NAMALWA (cell line): ENCODE measurements around the gene PITPNC1.
"Not testable (repeated sequence)": the region's sequence is repeated elsewhere in the genome, so short reads cannot be mapped to it uniquely, and the experiment has no call there.

Experiments used
- DNase-seq: peaks from one replicate; pipeline ENCODE4 v3.0.0-alpha.2; 2015; ENCODE audit warnings: low spot score

PITPNC1 gene

GRCh38 chr17:67461876-67462275 is 84.8 kb downstream of the PITPNC1 start:
- no peak for DNase-seq

GRCh38 chr17:67466251-67466796 is 89.2 kb downstream of the PITPNC1 start:
- DNase-seq = peak; percentile 29

DNA sequence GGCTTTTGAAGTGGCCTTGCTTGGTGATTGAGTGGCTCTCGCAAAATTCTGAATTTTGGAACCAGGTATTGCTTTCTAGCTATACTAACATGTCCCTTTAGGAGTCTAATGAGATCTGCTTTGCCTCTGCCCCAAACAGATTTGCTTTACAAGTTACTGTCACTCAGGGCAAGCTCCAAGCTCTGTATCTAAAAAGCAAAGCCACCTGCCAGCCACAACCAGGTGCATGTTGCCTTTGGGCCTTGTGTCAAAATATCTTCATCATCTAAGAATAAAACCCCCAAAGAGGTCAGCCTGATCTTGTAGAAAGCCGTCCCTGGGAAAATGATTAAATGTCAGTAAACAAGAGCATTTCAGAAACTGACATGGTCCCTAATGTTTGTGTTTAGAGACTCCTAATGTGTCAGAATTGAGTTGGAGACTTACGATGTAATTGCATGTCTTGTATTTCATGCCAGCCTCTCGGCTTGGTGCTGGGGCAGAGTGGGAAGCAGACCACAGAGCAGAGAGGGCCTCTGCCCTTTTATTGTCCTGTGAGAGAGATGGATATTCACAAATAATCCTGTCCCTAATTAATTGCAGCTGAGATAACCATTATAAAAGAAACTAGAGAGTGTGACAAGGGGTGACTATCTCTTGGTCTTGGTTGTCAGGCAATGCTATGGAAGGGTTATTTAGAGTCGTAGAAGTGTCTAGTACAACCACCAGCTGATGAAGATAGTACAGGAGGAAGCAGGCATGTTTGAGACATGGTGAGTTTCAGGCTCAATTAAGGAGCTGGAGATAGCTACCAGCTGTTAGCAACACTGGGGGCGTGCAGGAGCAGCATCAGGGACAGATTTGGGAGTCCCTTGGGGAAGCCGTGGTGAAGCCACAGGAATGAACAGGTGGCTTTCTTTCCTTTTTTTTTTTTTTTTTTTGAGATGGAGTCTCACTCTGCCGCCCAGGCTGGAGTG is 90.7 kb downstream of the PITPNC1 start:
- DNase-seq = peak; percentile 57

DNA sequence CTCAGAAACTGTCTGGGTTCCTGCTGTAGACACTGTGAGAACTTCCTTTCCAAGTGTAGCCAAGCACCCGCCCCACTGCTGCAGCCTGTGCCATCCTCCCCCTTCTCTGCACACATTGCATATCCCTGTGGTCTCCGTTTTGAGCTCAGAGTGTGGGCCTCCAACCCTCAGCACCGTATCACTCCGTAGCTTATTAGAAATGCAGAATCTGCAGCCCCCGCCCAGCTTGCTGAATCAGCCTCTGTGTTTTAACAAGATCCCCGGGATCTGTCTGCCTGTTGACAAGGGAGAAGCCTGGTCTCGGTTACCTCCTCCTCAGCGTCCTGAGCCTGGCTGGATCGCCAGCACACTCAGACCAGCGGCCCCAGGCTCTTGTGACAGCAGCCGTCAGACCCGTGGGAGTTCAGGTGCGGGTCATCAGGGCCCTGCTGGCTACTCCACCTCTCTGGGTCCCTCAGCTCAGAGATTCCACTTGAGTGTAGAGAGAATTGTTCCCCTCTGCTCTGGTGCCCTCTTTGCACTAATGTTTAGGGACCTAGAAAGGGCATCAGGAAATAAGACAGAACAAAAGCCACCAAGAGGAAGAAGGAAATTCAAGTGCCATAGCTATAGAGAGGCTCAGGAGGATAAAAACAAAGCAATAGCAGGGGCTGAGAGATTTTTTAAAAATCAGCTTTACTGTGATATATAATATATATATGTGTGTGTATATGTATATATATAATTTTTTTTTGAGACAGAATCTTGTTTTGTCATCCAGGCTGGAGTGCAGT is 92.3 kb downstream of the PITPNC1 start:
- no peak for DNase-seq

DNA sequence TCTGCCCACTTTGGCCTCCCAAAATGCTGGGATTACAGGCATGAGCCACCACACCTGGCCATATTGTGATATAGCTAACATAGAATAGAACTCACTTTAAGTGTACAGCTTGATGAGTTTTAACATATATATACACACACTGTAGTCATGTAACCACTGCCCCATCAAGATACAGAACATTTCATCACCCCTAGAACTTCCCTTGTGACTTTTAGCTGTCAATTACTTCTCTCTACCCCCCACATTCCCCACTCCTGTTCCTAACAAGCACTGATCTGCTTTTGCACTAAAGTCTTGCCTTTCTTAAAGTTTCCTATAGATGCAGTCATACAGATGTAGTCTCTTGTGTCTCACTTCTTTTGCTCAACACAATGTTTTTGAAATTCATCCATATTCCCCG is 93.1 kb downstream of the PITPNC1 start:
- no peak for DNase-seq

- no peak for DNase-seq
These were observed 94.0 kb downstream of the PITPNC1 start for GRCh38 chr17:67471118-67471517.

DNA sequence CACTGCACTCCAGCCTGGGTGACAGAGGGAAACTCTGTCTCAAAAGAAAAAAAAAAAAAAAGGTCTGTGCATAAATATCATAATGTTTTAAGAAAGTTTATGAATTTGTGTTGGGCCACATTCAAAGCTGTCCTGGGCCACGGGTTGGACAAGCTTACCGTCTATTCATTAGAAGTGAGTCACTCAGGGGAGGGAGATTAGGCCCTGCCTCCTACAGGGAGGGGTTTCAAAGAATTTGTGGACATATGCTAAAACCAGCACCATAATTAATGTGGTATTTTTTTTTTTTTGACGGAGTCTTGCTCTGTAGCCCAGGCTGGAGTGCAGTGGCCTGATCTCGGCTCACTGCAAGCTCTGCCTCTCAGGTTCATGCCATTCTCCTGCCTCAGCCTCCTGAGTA is 95.5 kb downstream of the PITPNC1 start:
- DNase-seq = peak; percentile 21

GRCh38 chr17:67474081-67474661 is 97.1 kb downstream of the PITPNC1 start:
- DNase-seq = no peak

DNA sequence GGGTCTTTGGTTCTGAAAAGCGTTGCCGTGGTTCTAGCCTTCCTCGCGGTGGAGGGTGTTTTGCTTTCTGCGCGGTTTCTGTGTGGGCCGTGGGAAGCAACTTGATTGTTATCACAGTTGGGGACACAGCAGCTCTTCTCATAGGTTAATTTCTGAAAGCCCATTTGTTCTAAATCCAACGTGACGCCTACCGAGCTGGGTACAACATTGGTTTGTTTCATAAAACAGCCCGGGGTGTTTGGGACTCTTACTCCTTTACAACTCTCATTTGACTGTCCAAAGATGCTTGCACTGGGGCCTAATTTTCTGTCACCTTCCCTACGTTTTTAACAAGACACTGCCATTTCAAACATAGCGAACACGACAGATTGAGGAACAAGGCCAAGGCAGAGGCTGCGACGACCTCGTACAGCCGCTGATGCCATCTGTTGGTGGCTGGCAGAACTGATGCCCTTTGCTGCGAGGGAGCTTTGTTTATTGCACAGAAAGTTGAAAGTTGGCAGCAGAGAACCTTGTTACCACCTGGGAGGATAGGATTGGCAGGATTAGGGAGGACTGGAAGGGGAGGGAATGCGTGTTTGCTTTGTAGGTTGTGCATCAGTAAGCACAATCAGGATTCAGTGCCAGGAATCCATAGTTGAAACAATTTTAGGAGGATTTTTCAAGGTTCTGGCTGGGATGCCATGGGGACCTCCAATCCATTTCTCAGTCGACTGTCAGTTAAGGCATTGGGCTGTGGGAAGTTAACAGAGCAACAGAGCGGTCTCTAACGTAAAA is 98.3 kb downstream of the PITPNC1 start:
- peak; percentile 86 for DNase-seq

DNA sequence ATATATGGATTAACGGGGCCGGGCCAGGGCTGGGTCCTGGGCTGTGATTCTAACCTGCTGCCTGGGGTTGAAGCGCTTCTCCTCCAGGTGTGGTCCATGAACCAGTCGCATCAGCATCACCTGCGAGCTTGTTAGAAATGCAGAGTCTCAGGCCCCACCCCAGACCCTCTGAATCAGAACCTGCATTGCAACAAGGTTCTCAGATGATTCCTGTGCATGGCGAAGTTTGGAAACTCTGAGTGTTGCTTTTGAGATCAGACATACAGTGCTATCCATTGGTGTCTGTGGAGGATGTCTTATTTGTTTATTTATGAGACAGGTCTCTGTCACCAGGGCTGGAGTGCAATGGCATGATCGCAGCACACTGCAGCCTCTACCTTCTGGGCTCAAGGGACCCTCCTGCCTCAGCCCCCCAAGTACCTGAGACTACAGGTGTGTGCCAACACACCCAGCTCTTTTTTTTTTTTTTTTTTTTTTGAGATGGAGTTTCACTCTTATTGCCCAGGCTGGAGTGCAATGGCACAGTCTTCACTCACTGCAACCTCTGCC is 99.8 kb downstream of the PITPNC1 start:
- DNase-seq = no peak

DNA sequence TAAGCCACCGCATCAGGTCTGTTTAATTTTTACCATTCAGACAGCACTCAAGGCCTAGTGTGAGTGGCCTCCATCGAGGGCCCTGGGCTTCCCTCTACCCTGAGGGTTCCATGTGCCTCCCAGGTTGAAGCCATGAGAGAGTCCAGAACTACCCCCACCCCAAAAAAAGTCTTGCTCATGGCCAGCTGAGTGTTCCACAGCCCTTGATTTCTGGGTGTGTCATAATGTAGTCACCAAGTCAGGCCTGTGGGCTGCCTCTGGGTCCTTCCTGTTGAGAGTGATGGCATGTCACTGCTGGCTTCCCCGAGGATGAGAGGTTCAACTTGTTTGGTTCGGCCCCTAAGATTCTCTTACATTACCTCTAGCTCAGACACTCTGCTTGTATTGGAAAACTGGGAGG is 100.6 kb downstream of the PITPNC1 start:
- no peak for DNase-seq

- no peak for DNase-seq
These were observed 101.4 kb downstream of the PITPNC1 start for GRCh38 chr17:67478401-67479041.

GRCh38 chr17:67479148-67479547 is 102.1 kb downstream of the PITPNC1 start:
- DNase-seq = no peak

DNA sequence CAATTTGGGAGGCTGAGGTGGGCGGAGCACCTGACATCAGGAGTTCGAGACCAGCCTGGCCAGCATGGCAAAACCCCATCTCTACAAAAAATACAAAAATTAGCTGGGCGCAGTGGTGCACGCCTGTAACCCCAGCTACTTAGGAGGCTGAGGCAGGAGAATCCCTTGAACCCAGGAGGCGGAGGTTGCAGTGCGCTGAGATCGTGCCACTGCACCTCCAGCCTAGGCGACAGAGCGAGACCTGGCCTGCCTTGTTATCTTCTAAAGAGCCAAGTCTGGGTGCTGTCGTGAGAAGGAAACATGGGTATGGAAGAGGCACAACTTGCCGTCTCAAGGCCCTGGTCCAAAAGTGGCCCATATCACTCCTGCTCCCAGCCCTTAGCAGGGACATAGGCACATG is 103.9 kb downstream of the PITPNC1 start:
- not testable (repeated sequence) for DNase-seq

GRCh38 chr17:67481808-67482207 is 104.7 kb downstream of the PITPNC1 start:
- no peak for DNase-seq

- DNase-seq = no peak
These were observed 105.7 kb downstream of the PITPNC1 start for GRCh38 chr17:67482764-67483163.

GRCh38 chr17:67484261-67484660 is 107.2 kb downstream of the PITPNC1 start:
- no peak for DNase-seq

- no peak for DNase-seq
These were observed 108.6 kb downstream of the PITPNC1 start for GRCh38 chr17:67485666-67486065.

DNA sequence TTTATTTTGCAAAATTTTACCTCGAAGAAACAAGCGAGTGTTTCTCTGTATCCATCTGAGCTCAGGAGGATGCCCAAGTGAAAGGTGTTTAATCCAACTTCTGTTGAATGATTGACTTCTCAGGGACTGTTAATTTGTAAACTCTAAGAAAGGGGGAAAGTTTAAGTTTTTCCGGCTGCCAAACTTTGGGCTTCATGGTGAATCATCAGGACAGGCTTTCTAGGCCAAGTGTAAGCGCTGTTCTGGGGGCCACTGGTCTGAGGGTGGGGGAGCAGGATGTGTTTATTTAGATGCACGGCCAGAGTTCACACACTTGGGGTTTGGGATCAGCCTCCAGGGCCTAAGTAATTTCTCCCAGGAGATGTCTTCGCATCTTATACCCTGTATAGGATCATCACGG is 110.4 kb downstream of the PITPNC1 start:
- no peak for DNase-seq

DNA sequence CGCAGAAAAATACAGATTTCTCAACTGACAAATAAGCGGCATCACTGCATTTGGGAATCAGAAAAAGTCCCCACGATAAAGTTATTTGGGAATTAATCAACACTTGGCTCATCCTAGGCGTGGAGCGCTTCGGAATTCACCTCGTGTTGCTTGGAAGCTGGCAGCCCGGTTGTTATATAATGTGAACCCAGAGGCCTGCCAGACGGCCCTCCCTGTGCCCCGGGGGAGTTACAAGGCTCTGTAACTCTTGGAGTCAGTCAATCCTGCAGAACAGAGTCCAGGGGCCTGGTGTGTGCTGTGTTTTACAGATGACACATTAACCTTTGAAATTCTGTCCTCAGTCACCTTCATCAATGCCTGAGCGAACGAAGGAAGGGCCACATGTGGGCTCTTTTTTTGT is 111.1 kb downstream of the PITPNC1 start:
- no peak for DNase-seq

DNA sequence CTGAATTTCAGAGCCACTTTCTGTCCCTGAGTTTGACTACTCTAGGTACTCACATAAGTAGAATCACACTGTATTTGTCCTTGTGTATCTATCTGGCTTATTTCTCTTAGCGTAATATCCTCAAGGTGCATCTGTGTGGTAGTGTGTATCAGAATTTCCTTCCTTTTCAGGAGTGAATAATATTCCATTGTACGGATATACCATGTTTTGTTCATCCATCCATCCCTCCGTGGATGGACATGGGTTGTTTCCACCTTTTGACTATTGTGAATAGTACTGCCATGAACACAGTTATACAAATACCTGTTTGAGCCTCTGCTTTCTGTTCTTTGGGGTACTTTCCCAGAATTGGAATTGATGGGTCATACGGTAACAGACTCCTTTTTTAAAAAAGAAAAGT is 111.7 kb downstream of the PITPNC1 start:
- DNase-seq = no peak
